Duodenal mucosa (tissue), 2 donors: ENCODE measurements around the gene PARN.

Source experiments
- H3K27ac ChIP-seq: one replicate; pipeline ENCODE4 v1.7.0; 2013; ENCODE audit warnings: low read depth, low read length
- H3K27me3 ChIP-seq, 2 donors: one replicate each; pipeline ENCODE4 v1.7.0; 2013; ENCODE audit warnings: low read length in 2 of 2, control low read depth in 1 of 2; ENCODE audit not compliant: insufficient read depth in 2 of 2, control insufficient read depth in 1 of 2
- H3K36me3 ChIP-seq, 2 donors: one replicate each; pipeline ENCODE4 v1.7.0; 2013; ENCODE audit warnings: low read length in 2 of 2, control low read depth in 1 of 2; ENCODE audit not compliant: insufficient read depth in 2 of 2, control insufficient read depth in 1 of 2
- H3K4me1 ChIP-seq, 2 donors: one replicate each; pipeline ENCODE4 v1.7.0; 2013; ENCODE audit warnings: low read length in 2 of 2, control low read depth in 1 of 2; ENCODE audit not compliant: insufficient read depth in 2 of 2, control insufficient read depth in 1 of 2
- H3K4me3 ChIP-seq, 2 donors: one replicate each; pipeline ENCODE4 v1.7.0; 2013; ENCODE audit warnings: low read length in 2 of 2, low read depth in 1 of 2
- H3K9ac ChIP-seq, 2 donors: one replicate each; pipeline ENCODE4 v1.7.0; 2013; ENCODE audit warnings: low read length in 2 of 2, low read depth in 1 of 2
- H3K9me3 ChIP-seq, 2 donors: one replicate each; pipeline ENCODE4 v1.7.0; 2013; ENCODE audit warnings: low read length in 2 of 2, control low read depth in 1 of 2; ENCODE audit not compliant: control insufficient read depth in 1 of 2

PARN gene

DNA sequence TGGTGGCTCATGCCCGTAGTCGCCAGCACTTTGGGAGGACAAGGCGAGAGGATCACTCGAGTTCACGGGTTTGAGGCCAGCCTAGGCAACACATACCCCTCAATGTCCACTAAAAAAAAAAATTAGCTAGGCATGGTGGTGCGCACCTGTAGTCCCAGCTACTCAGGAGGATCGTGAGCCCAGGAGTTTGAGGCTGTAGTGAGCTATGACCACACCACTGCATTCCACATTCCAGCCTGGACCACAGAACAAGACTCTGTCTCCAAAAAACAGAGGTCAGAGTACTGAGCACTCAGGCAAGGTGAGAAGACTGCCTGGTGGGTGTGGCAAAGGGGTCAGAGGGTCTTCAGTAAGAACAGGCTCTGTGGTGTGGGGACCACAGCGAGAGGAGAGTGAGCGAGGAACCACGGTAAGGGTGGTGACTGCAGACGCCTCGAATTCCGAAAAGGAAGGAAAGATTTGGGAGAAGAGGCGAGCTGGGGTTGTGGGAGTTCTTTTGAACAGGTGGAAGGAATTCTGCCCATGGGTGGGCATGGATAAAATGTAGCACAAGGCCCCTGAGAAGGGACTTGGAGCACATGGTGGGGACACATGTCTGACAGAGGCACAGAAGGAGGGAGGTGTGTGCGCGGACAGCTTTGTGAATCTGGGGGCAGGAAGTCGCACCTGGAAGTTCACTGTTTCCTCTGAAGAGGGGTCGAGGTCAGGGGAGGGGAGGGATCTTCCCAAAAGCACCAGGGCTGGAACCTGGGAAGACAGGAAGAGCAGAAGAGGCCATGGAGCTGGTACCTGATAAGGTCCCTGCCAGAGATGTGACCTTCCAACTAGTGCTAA lies 134.6 kb downstream of the PARN start:
- no peak overlapping the region for H3K4me3 ChIP-seq
- H3K27ac ChIP-seq: no peak overlapping the region
- H3K4me1 ChIP-seq: no peaks in the 10 kb centered on the region
- H3K36me3 ChIP-seq: peaks cover 0 to 3% of the 10 kb centered on the region in 2 donors
- H3K9me3 ChIP-seq: no peaks in the 10 kb centered on the region
- H3K27me3 ChIP-seq: no peaks in the 10 kb centered on the region
- no peak overlapping the region for H3K9ac ChIP-seq

DNA sequence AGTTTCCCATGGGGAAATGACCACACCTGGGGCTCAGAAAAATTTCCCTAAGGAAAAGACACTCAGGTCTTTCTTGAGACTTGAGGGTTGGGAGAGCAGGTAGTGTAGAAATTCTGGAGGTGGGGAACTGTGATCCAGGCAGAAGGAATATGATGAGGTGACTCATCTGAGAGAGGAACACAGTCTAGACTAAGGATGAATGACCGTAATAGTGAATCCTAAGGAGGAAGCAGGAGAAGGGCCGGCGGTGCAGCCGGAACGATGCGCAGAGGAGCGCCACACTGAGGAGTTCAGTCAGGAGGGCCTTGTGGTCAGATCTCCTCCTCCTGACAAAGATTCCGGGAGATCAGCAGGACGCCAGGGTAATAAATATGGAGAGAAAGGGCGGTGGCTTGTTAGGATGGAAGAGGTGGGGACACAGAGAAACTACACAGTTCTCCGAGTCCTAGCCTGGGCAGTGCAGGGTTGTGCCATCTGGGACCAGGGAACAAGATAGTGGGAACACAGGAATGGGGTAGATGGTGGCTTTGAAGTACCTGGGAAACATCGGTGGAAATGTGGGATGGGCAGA lies 135.6 kb downstream of the PARN start:
- peaks cover 0 to 3% of the 10 kb centered on the region in 2 donors for H3K36me3 ChIP-seq
- no peaks in the 10 kb centered on the region for H3K4me1 ChIP-seq
- H3K9me3 ChIP-seq: no peaks in the 10 kb centered on the region
- no peaks in the 10 kb centered on the region for H3K27me3 ChIP-seq
- no peak overlapping the region for H3K27ac ChIP-seq
- H3K4me3 ChIP-seq: no peak overlapping the region
- no peak overlapping the region for H3K9ac ChIP-seq

DNA sequence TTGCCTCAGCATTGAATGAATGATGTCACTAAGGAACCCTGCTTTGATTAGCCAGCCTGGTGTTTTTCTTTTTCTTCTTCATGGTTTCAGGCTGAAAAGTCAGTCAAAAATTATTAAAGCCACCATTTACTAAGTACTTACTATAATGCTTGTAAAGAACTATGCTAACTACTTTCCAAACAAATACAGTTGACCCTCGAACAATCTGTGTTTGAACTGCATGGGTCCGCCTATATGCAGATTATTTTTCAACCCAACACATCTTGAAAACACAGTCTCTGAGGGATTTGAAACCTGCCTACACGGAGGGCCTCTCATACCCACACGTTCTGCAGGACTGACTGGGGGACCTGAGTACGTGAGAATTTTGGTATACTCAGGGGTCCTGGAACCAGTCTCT lies 136.3 kb downstream of the PARN start:
- no peaks in the 10 kb centered on the region for H3K4me1 ChIP-seq
- peaks cover 0 to 3% of the 10 kb centered on the region in 2 donors for H3K36me3 ChIP-seq
- no peak overlapping the region for H3K9ac ChIP-seq
- no peak overlapping the region for H3K27ac ChIP-seq
- no peaks in the 10 kb centered on the region for H3K9me3 ChIP-seq
- H3K4me3 ChIP-seq: no peak overlapping the region
- no peaks in the 10 kb centered on the region for H3K27me3 ChIP-seq

DNA sequence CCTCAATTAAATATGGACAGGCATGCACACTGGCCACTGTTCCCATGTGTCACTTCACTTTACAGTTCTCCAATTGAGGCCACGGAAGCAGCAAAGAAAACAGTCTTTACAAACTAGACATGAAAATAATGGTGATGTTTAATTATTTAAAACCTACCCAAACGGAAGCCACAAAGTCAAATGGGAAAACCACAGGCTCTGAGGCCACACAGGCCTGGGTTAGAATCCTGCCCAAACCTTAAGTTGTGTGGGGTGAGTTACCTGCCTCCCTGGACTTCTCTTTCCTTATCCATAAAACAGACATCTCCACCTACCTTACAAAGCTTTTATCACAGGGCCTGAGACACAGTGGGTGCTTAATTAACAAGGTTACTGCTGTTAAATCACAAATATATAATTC lies 137.4 kb downstream of the PARN start:
- H3K9me3 ChIP-seq: no peaks in the 10 kb centered on the region
- no peaks in the 10 kb centered on the region for H3K27me3 ChIP-seq
- H3K9ac ChIP-seq: no peak overlapping the region
- peaks cover 0 to 4% of the 10 kb centered on the region in 2 donors for H3K4me1 ChIP-seq
- H3K36me3 ChIP-seq: peaks cover 0 to 3% of the 10 kb centered on the region in 2 donors
- H3K4me3 ChIP-seq: no peak overlapping the region
- no peak overlapping the region for H3K27ac ChIP-seq

DNA sequence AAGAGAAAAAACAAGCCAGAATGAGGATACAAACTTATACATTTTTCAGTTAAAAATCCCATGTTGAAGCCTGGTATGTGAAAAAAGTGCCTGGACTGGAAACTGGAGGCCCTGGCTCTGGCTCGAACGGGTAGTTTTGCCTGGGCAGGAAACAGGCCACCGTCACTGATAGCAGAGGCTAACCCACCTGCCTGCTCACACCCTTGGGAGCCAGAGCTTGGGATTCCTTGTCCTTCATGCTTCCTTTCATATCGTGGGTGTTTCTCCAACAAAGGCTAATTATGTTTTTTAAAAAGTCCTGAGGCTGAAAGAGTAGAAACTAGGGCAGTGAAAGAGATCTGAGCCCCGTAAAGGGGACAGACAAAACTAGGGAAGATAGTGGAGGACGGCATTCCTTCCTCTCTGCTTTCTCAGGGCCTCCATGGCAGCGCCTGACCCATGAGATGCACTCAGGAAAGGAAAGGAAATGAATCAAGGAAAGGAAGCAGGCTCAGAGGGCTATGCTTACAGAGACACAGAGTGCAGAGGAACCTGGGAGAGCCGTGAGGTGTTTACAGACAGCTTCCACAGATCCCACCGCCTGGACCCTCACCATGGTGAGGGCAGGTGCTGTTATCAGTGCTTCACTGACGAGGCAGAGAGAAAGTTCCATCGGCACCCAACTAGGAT lies 138.1 kb downstream of the PARN start:
- no peaks in the 10 kb centered on the region for H3K27me3 ChIP-seq
- H3K4me3 ChIP-seq: no peak overlapping the region
- peaks cover 4 to 8% of the 10 kb centered on the region in 2 donors for H3K4me1 ChIP-seq
- no peak overlapping the region for H3K9ac ChIP-seq
- no peaks in the 10 kb centered on the region for H3K9me3 ChIP-seq
- H3K36me3 ChIP-seq: peaks cover 0 to 3% of the 10 kb centered on the region in 2 donors
- no peak overlapping the region for H3K27ac ChIP-seq

DNA sequence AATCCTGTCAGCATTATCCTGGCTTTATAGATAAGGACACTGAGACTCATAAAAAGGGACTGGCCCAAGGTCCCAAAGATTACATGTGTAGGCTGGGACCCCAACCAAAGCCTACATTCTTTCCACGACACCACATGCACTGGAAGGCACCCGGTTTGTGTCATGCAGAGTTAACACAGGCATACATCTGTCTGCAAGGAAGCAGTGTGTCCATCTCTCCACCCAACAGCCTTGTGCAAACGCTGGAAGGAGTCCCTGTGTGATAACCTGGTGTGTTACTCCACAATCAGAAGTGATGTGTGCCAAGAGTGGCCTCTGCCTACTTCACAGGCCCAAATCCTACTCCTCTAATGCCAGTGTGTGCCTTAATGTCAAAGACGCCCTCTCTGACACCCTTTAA lies 139.8 kb downstream of the PARN start:
- Histone ChIP-seq H3K9me3 (no peaks in the 10 kb centered on the region), H3K9ac (no peak overlapping the region), H3K4me3 (no peak overlapping the region), H3K4me1 (peaks cover 15 to 19% of the 10 kb centered on the region in 2 donors), H3K27ac (no peak overlapping the region), H3K36me3 (peaks cover 0 to 3% of the 10 kb centered on the region in 2 donors), H3K27me3 (no peaks in the 10 kb centered on the region)

DNA sequence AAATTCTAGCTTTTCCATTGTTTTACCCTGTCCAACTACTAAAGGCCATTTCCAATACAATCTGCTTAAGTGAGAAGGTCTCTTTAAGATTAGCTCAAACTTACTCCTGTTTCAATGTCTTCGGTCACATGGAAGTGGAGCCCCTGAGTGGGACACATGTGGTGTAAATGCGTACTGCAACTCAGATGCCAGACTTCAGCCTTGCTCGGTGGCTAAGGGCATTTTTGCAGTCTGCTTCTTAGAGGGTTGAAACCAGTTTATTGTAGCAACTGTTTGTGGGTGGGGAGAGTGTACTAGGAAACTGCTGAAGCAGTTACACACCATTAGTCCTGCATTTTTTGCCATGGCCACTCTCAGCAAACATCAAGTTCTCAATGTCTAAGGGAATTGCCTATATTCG lies 140.6 kb downstream of the PARN start:
- H3K36me3 ChIP-seq: no peaks in the 10 kb centered on the region
- H3K9ac ChIP-seq: no peak overlapping the region
- H3K9me3 ChIP-seq: no peaks in the 10 kb centered on the region
- H3K27me3 ChIP-seq: no peaks in the 10 kb centered on the region
- peaks cover 15 to 19% of the 10 kb centered on the region in 2 donors for H3K4me1 ChIP-seq
- H3K27ac ChIP-seq: no peak overlapping the region
- H3K4me3 ChIP-seq: no peak overlapping the region

DNA sequence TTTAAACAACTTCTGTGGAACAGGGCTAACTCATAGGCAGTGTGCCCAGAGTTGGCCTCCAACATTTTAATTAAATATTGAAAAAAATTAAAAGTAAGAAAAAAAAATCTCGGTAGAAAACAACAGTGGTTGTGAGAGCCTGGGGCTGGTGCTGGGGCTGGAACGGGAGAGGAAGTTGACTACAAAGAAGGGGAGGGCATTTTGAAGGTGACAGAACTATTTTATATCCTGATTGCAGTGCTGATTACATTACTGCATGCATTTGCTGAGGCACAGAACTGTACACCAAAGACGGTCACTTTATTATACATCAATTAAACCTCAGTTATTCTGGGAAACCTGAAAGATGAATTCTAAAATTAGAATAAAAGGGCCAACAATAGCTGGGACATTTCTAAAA lies 142.5 kb downstream of the PARN start:
- peaks cover 15 to 19% of the 10 kb centered on the region in 2 donors for H3K4me1 ChIP-seq
- H3K27me3 ChIP-seq: no peaks in the 10 kb centered on the region
- H3K9me3 ChIP-seq: no peaks in the 10 kb centered on the region
- H3K27ac ChIP-seq: no peak overlapping the region
- H3K9ac ChIP-seq: no peak overlapping the region
- H3K4me3 ChIP-seq: no peak overlapping the region
- no peaks in the 10 kb centered on the region for H3K36me3 ChIP-seq

DNA sequence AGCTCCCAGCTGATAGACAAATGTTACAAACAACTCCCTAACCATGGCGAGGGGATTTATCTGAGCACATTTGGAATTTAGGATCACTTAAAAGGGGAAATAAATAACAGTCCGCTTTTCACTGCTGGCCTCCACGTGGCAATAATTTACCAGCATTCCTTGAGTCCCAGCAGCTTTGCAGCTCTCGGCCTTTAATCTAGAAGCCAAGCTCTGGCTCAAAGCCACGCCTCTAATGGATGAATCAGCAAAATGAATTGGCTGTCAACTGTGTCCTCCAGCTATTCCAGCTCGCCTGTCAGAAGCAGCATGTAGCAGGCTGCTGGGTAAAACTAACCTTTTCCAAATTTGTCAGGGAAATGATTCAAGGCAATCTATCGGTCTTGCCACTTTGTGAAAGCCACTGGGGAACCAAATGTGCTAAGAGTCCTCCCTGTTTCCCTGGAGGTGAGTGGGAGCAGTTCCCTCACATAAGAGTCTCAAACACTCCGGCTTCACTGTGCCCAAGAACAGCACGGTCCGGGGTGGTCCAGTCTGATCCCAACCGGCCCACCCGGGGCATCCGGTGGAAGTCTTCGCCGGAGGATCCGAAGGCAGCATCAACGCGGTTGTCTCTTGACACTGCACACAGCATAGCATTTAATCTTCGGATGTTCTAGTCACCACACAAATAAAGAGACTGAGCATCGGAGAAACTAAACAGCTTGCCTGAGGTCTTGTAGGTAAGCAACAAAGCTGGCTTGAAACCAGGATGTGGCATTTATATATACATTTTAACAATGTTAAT lies 143.3 kb downstream of the PARN start:
- no peaks in the 10 kb centered on the region for H3K27me3 ChIP-seq
- H3K9me3 ChIP-seq: no peaks in the 10 kb centered on the region
- peak overlapping the region in 1 of 2 donors; percentile 53 for H3K4me3 ChIP-seq
- no peak overlapping the region for H3K9ac ChIP-seq
- H3K36me3 ChIP-seq: peaks cover 0 to 5% of the 10 kb centered on the region in 2 donors
- H3K27ac ChIP-seq: peak overlapping the region; percentile 30
- peaks cover 15 to 19% of the 10 kb centered on the region in 2 donors for H3K4me1 ChIP-seq
